ENCODE data around the gene PEX11A.

GRCh38 chr15:89659295-89659694 lies 31.3 kb downstream of the PEX11A start:
- TF ChIP-seq CTCF (IDR thresholded peaks at IDR 0.05; ENCODE audit: low read length): no peak
- no peak for TF ChIP-seq EZH2 (optimal IDR thresholded peaks at IDR 0.05; ENCODE audit: low read depth, low read length)

Data from MM.1S (cell line).